Measurements from ENCODE around the gene ZNF480.
"Not testable (repeated sequence)": the region's sequence is repeated elsewhere in the genome, so short reads cannot be mapped to it uniquely, and the experiment has no call there.

Gene ZNF480

GRCh38 chr19:52275988-52276387, 21.0 kb upstream of the ZNF480 start:
- Histone ChIP-seq H3K36me3 (ENCODE audit: insufficient read depth, low read length) (peaks cover 70% of the 10 kb centered on the region), H3K27ac (no peak overlapping the region), H3K4me3 (no peak overlapping the region), H3K9me3 (ENCODE audit: low read depth, low read length) (peaks cover 14% of the 10 kb centered on the region), H3K9ac (ENCODE audit: insufficient read length) (no peak overlapping the region)
- TF ChIP-seq POLR2AphosphoS5 (IDR thresholded peaks at IDR 0.05; ENCODE audit: borderline replicate concordance, low read depth, low read length) (no peak), FOXP2 (optimal IDR thresholded peaks at IDR 0.05; ENCODE audit: control extremely low read depth, extremely low read length, insufficient read depth) (no peak), EZH2 (IDR thresholded peaks at IDR 0.05) (no peak)
- no peak for DNase-seq (ENCODE audit: low read depth, low spot score)

GRCh38 chr19:52277471-52277870, 19.5 kb upstream of the ZNF480 start:
- no peak overlapping the region for H3K27ac ChIP-seq
- no peak overlapping the region for H3K4me3 ChIP-seq
- no peak overlapping the region for H3K9ac ChIP-seq (ENCODE audit: insufficient read length)
- H3K36me3 ChIP-seq (ENCODE audit: insufficient read depth, low read length) = peaks cover 71% of the 10 kb centered on the region
- DNase-seq (ENCODE audit: low read depth, low spot score) = no peak
- peaks cover 12% of the 10 kb centered on the region; the same call in 1 of the 2 replicates for H3K9me3 ChIP-seq (ENCODE audit: low read depth, low read length)
- TF ChIP-seq POLR2AphosphoS5 (IDR thresholded peaks at IDR 0.05; ENCODE audit: borderline replicate concordance, low read depth, low read length) (no peak), EZH2 (IDR thresholded peaks at IDR 0.05) (no peak), FOXP2 (optimal IDR thresholded peaks at IDR 0.05; ENCODE audit: control extremely low read depth, extremely low read length, insufficient read depth) (no peak)

- no peak overlapping the region for H3K9ac ChIP-seq (ENCODE audit: insufficient read length)
- no peak for TF ChIP-seq FOXP2 (optimal IDR thresholded peaks at IDR 0.05; ENCODE audit: control extremely low read depth, extremely low read length, insufficient read depth)
- no peak for TF ChIP-seq EZH2 (IDR thresholded peaks at IDR 0.05)
- TF ChIP-seq POLR2AphosphoS5 (IDR thresholded peaks at IDR 0.05; ENCODE audit: borderline replicate concordance, low read depth, low read length) = no peak
- H3K36me3 ChIP-seq (ENCODE audit: insufficient read depth, low read length) = peaks cover 94% of the 10 kb centered on the region
- H3K9me3 ChIP-seq (ENCODE audit: low read depth, low read length) = peaks cover 41% of the 10 kb centered on the region; the same call in 1 of the 2 replicates
- DNase-seq (ENCODE audit: low read depth, low spot score) = no peak
- H3K4me3 ChIP-seq = no peak overlapping the region
- no peak overlapping the region for H3K27ac ChIP-seq
Observed at GRCh38 chr19:52286256-52286655, 10.7 kb upstream of the ZNF480 start.

- TF ChIP-seq POLR2AphosphoS5 (IDR thresholded peaks at IDR 0.05; ENCODE audit: borderline replicate concordance, low read depth, low read length) = no peak
- TF ChIP-seq FOXP2 (optimal IDR thresholded peaks at IDR 0.05; ENCODE audit: control extremely low read depth, extremely low read length, insufficient read depth) = no peak
- no peak for TF ChIP-seq EZH2 (IDR thresholded peaks at IDR 0.05)
- Histone ChIP-seq H3K9ac (ENCODE audit: insufficient read length) (no peak overlapping the region), H3K9me3 (ENCODE audit: low read depth, low read length) (peaks cover 21% of the 10 kb centered on the region; the same call in 1 of the 2 replicates), H3K36me3 (ENCODE audit: insufficient read depth, low read length) (peaks cover 50% of the 10 kb centered on the region), H3K4me3 (no peak overlapping the region), H3K27ac (no peak overlapping the region)
- no peak for DNase-seq (ENCODE audit: low read depth, low spot score)
Observed at GRCh38 chr19:52291781-52292180, 5.2 kb upstream of the ZNF480 start.

- peaks cover 41% of the 10 kb centered on the region for H3K36me3 ChIP-seq (ENCODE audit: insufficient read depth, low read length)
- not testable (repeated sequence) for H3K9ac ChIP-seq (ENCODE audit: insufficient read length); H3K4me3 ChIP-seq; DNase-seq (ENCODE audit: low read depth, low spot score); H3K27ac ChIP-seq
- H3K9me3 ChIP-seq (ENCODE audit: low read depth, low read length) = peaks cover 20% of the 10 kb centered on the region; the same call in 1 of the 2 replicates
Observed at GRCh38 chr19:52292946-52293345, 4.0 kb upstream of the ZNF480 start.

- no peak for DNase-seq (ENCODE audit: low read depth, low spot score)
- H3K9ac ChIP-seq (ENCODE audit: insufficient read length) = peak overlapping the region; percentile 41
Observed at GRCh38 chr19:52296400-52296772, 583 bp upstream of the ZNF480 start.

GRCh38 chr19:52297601-52298364, 814 bp downstream of the ZNF480 start:
- peaks cover 43% of the 10 kb centered on the region for H3K36me3 ChIP-seq (ENCODE audit: insufficient read depth, low read length)
- peaks cover 20% of the 10 kb centered on the region for H3K9me3 ChIP-seq (ENCODE audit: low read depth, low read length)
- peak overlapping the region; percentile 82 for H3K4me3 ChIP-seq
- TF ChIP-seq FOXP2 (optimal IDR thresholded peaks at IDR 0.05; ENCODE audit: control extremely low read depth, extremely low read length, insufficient read depth) (no peak), POLR2AphosphoS5 (IDR thresholded peaks at IDR 0.05; ENCODE audit: borderline replicate concordance, low read depth, low read length) (no peak), EZH2 (IDR thresholded peaks at IDR 0.05) (no peak)
- peak overlapping the region; percentile 84 for H3K27ac ChIP-seq
- DNase-seq (ENCODE audit: low read depth, low spot score) = no peak
- H3K9ac ChIP-seq (ENCODE audit: insufficient read length) = peak overlapping the region; percentile 97

More at GRCh38 chr19:52296400-52296772, 583 bp upstream of the ZNF480 start:
- TF ChIP-seq POLR2AphosphoS5 (IDR thresholded peaks at IDR 0.05; ENCODE audit: borderline replicate concordance, low read depth, low read length) (no peak), EZH2 (IDR thresholded peaks at IDR 0.05) (no peak), FOXP2 (optimal IDR thresholded peaks at IDR 0.05; ENCODE audit: control extremely low read depth, extremely low read length, insufficient read depth) (no peak)
- H3K4me3 ChIP-seq = peak overlapping the region; percentile 84
- peaks cover 15% of the 10 kb centered on the region for H3K9me3 ChIP-seq (ENCODE audit: low read depth, low read length)
- peaks cover 40% of the 10 kb centered on the region for H3K36me3 ChIP-seq (ENCODE audit: insufficient read depth, low read length)
- H3K27ac ChIP-seq = no peak overlapping the region

GRCh38 chr19:52307275-52307674, 10.3 kb downstream of the ZNF480 start:
- Histone ChIP-seq H3K36me3 (ENCODE audit: insufficient read depth, low read length) (peaks cover 92% of the 10 kb centered on the region), H3K9me3 (ENCODE audit: low read depth, low read length) (peaks cover 27% of the 10 kb centered on the region)
- no peak for DNase-seq (ENCODE audit: low read depth, low spot score)

GRCh38 chr19:52322429-52322828, 25.5 kb downstream of the ZNF480 start:
- no peak for DNase-seq (ENCODE audit: low read depth, low spot score)
- no peak for TF ChIP-seq EZH2 (IDR thresholded peaks at IDR 0.05)
- TF ChIP-seq POLR2AphosphoS5 (IDR thresholded peaks at IDR 0.05; ENCODE audit: borderline replicate concordance, low read depth, low read length) = no peak
- TF ChIP-seq FOXP2 (optimal IDR thresholded peaks at IDR 0.05; ENCODE audit: control extremely low read depth, extremely low read length, insufficient read depth) = no peak
- Histone ChIP-seq H3K9ac (ENCODE audit: insufficient read length) (no peak overlapping the region), H3K4me3 (no peak overlapping the region), H3K9me3 (ENCODE audit: low read depth, low read length) (peaks cover 75% of the 10 kb centered on the region), H3K27ac (no peak overlapping the region), H3K36me3 (ENCODE audit: insufficient read depth, low read length) (peaks cover 71% of the 10 kb centered on the region)

More at GRCh38 chr19:52307275-52307674, 10.3 kb downstream of the ZNF480 start:
- Histone ChIP-seq H3K9ac (ENCODE audit: insufficient read length) (no peak overlapping the region), H3K27ac (no peak overlapping the region), H3K4me3 (no peak overlapping the region)
- TF ChIP-seq EZH2 (IDR thresholded peaks at IDR 0.05) = no peak
